ENCODE measurements around the gene PLCD3. TPM values are rescaled to one million over a fixed set of nuclear protein-coding genes. Genes with fewer than 3 reads are reported as not detected.

PLCD3 gene
- total and polyA plus RNA-seq, 2 of the 13 experiments (the other 11 are each of a cell fraction or from before 2014, with no cell fraction given): 11.3 to 39.1 TPM

DNA sequence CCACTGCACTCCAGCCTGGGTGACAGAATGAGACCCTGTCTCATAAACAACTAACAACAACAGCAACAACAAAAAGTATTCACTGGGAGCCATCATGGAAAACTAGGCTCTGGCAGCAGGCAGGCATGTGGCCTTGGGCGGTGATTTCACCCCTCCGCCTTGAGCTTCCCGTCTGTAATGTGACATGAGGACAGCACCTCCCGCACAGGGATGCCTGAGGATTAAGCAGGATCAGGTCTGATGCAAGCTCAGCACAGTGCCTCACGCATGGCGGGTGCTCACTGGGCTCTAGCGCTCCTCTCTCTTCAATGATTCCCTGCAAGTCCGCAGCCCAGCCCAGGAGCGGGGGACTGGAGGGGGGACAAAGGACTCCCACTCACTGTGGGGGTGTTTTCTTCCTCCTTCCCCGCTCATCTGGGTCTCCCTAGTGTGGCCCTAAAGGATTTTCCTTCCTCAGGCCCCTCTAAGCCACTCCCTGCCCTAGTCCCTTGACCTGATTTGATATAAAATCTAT is 2.8 kb downstream of the PLCD3 start (continued):
- TF ChIP-seq ZSCAN21 (CRISPR knock-in tag; IDR thresholded peaks at IDR 0.05; ENCODE audit: borderline replicate concordance) (peak; percentile 61; the same call in 1 of the 2 replicates), HNF4A (CRISPR knock-in tag; IDR thresholded peaks at IDR 0.05) (0 out of 2 replicates have a peak, but pooled peaks have one; percentile 31), KLF12 (CRISPR knock-in tag; IDR thresholded peaks at IDR 0.05; ENCODE audit: borderline replicate concordance) (no peak), KDM2A (CRISPR knock-in tag; IDR thresholded peaks at IDR 0.05; ENCODE audit: borderline replicate concordance, low read depth) (peak; percentile 51), ADNP (CRISPR knock-in tag; IDR thresholded peaks at IDR 0.05) (no peak), PLRG1 (conservative IDR thresholded peaks at IDR 0.05) (no peak), XRCC5 (optimal IDR thresholded peaks at IDR 0.05; ENCODE audit: low read length) (peak; percentile 12), HDAC2 (CRISPR knock-in tag; IDR thresholded peaks at IDR 0.05) (peak; percentile 54; the same call in 1 of the 2 replicates), SALL1 (CRISPR knock-in tag; IDR thresholded peaks at IDR 0.05) (peak; percentile 66; the same call in 1 of the 2 replicates)
- TF ChIP-seq, protein P1, sequence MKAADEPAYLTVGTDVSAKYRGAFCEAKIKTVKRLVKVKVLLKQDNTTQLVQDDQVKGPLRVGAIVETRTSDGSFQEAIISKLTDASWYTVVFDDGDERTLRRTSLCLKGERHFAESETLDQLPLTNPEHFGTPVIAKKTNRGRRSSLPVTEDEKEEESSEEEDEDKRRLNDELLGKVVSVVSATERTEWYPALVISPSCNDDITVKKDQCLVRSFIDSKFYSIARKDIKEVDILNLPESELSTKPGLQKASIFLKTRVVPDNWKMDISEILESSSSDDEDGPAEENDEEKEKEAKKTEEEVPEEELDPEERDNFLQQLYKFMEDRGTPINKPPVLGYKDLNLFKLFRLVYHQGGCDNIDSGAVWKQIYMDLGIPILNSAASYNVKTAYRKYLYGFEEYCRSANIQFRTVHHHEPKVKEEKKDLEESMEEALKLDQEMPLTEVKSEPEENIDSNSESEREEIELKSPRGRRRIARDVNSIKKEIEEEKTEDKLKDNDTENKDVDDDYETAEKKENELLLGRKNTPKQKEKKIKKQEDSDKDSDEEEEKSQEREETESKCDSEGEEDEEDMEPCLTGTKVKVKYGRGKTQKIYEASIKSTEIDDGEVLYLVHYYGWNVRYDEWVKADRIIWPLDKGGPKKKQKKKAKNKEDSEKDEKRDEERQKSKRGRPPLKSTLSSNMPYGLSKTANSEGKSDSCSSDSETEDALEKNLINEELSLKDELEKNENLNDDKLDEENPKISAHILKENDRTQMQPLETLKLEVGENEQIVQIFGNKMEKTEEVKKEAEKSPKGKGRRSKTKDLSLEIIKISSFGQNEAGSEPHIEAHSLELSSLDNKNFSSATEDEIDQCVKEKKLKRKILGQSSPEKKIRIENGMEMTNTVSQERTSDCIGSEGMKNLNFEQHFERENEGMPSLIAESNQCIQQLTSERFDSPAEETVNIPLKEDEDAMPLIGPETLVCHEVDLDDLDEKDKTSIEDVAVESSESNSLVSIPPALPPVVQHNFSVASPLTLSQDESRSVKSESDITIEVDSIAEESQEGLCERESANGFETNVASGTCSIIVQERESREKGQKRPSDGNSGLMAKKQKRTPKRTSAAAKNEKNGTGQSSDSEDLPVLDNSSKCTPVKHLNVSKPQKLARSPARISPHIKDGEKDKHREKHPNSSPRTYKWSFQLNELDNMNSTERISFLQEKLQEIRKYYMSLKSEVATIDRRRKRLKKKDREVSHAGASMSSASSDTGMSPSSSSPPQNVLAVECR (CRISPR knock-in tag; IDR thresholded peaks at IDR 0.05; ENCODE audit: borderline replicate concordance): peak; percentile 22; the same call in 1 of the 2 replicates
- TF ChIP-seq, protein P2, sequence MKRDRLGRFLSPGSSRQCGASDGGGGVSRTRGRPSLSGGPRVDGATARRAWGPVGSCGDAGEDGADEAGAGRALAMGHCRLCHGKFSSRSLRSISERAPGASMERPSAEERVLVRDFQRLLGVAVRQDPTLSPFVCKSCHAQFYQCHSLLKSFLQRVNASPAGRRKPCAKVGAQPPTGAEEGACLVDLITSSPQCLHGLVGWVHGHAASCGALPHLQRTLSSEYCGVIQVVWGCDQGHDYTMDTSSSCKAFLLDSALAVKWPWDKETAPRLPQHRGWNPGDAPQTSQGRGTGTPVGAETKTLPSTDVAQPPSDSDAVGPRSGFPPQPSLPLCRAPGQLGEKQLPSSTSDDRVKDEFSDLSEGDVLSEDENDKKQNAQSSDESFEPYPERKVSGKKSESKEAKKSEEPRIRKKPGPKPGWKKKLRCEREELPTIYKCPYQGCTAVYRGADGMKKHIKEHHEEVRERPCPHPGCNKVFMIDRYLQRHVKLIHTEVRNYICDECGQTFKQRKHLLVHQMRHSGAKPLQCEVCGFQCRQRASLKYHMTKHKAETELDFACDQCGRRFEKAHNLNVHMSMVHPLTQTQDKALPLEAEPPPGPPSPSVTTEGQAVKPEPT (CRISPR knock-in tag; IDR thresholded peaks at IDR 0.05; ENCODE audit: low read depth): 0 out of 2 replicates have a peak, but pooled peaks have one; percentile 18
- TF ChIP-seq, protein P3, sequence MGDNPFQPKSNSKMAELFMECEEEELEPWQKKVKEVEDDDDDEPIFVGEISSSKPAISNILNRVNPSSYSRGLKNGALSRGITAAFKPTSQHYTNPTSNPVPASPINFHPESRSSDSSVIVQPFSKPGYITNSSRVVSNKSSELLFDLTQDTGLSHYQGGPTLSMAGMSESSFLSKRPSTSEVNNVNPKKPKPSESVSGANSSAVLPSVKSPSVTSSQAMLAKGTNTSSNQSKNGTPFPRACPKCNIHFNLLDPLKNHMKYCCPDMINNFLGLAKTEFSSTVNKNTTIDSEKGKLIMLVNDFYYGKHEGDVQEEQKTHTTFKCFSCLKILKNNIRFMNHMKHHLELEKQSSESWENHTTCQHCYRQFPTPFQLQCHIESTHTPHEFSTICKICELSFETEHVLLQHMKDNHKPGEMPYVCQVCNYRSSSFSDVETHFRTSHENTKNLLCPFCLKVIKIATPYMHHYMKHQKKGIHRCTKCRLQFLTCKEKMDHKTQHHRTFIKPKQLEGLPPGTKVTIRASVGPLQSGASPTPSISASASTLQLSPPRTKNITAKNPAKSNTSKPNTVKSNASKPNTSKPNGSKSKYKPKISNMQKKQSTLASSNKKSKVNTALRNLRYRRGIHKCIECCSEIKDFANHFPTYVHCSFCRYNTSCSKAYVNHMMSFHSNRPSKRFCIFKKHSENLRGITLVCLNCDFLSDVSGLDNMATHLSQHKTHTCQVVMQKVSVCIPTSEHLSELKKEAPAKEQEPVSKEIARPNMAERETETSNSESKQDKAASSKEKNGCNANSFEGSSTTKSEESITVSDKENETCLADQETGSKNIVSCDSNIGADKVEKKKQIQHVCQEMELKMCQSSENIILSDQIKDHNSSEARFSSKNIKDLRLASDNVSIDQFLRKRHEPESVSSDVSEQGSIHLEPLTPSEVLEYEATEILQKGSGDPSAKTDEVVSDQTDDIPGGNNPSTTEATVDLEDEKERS (CRISPR knock-in tag; IDR thresholded peaks at IDR 0.05): peak; percentile 64; the same call in 1 of the 2 replicates
- TF ChIP-seq, protein P4, sequence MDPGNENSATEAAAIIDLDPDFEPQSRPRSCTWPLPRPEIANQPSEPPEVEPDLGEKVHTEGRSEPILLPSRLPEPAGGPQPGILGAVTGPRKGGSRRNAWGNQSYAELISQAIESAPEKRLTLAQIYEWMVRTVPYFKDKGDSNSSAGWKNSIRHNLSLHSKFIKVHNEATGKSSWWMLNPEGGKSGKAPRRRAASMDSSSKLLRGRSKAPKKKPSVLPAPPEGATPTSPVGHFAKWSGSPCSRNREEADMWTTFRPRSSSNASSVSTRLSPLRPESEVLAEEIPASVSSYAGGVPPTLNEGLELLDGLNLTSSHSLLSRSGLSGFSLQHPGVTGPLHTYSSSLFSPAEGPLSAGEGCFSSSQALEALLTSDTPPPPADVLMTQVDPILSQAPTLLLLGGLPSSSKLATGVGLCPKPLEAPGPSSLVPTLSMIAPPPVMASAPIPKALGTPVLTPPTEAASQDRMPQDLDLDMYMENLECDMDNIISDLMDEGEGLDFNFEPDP (CRISPR knock-in tag; conservative IDR thresholded peaks at IDR 0.05): no peak
- TF ChIP-seq, protein P5, sequence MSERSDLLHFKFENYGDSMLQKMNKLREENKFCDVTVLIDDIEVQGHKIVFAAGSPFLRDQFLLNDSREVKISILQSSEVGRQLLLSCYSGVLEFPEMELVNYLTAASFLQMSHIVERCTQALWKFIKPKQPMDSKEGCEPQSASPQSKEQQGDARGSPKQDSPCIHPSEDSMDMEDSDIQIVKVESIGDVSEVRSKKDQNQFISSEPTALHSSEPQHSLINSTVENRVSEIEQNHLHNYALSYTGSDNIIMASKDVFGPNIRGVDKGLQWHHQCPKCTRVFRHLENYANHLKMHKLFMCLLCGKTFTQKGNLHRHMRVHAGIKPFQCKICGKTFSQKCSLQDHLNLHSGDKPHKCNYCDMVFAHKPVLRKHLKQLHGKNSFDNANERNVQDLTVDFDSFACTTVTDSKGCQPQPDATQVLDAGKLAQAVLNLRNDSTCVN (CRISPR knock-in tag; IDR thresholded peaks at IDR 0.05; ENCODE audit: borderline replicate concordance): no peak
- TF ChIP-seq, protein P6, sequence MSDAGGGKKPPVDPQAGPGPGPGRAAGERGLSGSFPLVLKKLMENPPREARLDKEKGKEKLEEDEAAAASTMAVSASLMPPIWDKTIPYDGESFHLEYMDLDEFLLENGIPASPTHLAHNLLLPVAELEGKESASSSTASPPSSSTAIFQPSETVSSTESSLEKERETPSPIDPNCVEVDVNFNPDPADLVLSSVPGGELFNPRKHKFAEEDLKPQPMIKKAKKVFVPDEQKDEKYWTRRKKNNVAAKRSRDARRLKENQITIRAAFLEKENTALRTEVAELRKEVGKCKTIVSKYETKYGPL (CRISPR knock-in tag; IDR thresholded peaks at IDR 0.05): no peak
